ENCODE results near the gene C22orf31.

The C22orf31 gene

DNA sequence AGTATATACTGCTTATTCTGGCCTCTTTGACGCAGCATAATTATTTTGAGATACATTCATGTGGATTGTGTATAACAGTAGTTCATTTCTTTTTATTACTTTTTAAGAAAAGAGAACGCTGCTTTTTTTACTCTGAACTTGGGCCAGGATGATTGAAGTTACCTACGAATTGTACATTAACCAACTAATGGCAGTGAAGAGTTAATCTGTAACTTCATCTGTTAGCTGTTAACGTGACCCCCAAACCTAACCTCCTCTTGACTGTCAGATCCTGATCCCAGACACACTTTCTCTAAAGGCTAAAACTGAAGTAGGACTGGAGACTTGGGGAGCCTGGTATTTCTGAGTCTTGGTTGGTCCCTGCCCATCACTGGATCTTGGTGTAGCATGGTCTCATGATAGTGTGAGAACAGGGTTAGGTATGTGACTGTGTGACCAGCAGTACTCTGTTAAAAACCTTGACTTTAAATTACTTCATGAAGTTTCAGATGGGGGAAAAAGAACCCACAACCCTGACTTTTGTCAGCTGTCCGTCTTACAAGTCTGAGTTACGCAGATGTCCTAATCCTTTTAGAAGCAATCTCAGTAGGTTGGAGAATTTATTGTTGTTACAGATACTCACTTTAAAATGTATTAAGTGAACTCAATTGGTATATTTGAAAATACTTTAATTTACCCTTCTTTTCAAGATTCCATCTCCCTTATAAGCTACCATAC, 39.4 kb downstream of the C22orf31 start:
- DNase-seq, result no peak

DNA sequence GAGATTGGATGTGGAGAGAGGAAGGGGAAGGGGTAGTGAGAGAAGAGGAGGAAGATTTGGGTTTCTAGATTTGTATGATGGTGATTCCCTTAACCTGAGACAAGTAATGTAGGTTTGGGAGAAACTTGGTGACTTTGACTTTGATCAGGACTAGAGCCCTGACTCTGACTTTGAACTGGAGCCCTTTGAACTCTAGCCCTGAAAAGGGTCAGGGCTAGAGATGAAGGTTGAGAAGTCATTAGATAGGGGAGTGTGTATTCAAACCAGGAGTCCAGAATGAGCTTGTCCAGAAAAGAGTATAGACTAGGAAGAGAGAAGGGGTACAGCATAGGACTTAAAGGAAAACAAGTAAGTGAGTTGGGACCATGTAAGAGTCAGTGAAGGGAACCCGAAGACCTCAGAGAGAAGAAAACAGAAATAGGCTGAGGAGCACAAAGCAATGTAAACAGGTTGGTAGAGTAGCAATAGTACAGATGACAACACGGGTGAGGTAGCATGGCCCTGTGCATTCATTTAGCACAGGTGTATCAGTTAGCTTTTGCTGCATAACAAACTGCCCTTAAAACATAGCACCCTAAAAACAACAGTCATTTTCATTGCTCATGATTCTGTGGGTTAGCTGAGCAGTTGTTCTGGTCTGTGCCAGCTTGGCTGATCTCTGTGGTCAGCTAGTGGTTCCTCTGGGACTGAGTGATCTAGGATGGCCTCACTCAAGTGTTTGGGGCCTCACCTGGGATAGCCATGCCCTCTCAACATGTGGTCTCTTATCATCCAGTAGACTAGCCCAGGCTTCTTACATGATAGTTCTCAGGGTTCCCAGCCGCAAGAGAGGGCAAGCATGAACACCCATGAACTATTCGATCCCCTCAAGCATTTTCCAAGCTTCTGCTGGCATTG, 43.1 kb downstream of the C22orf31 start:
- Mint-ChIP-seq H3K4me1 (ENCODE audit: low read depth in 2 of 2) (peaks cover 4 to 6% of the 10 kb centered on the region in 2 donors), H3K27ac (no peak overlapping the region), H3K36me3 (ENCODE audit: insufficient read depth) (no peaks in the 10 kb centered on the region), H3K27me3 (peaks cover 13 to 14% of the 10 kb centered on the region in 2 donors), H3K4me3 (no peak overlapping the region), H3K9me3 (peaks cover 3 to 7% of the 10 kb centered on the region in 2 donors)
- ATAC-seq (replicated peaks) (no peak), DNase-seq (no peak)

More for the DNA sequence above, 39.4 kb downstream of the C22orf31 start:
- peaks cover 3 to 7% of the 10 kb centered on the region in 2 donors for H3K9me3 Mint-ChIP-seq
- ATAC-seq (replicated peaks), result no peak
- no peaks in the 10 kb centered on the region for H3K36me3 Mint-ChIP-seq (ENCODE audit: insufficient read depth)
- no peak overlapping the region for H3K27ac Mint-ChIP-seq
- H3K4me1 Mint-ChIP-seq (ENCODE audit: low read depth in 2 of 2), result no peaks in the 10 kb centered on the region
- H3K4me3 Mint-ChIP-seq, result no peak overlapping the region
- peaks cover 6 to 12% of the 10 kb centered on the region in 2 donors for H3K27me3 Mint-ChIP-seq

DNA sequence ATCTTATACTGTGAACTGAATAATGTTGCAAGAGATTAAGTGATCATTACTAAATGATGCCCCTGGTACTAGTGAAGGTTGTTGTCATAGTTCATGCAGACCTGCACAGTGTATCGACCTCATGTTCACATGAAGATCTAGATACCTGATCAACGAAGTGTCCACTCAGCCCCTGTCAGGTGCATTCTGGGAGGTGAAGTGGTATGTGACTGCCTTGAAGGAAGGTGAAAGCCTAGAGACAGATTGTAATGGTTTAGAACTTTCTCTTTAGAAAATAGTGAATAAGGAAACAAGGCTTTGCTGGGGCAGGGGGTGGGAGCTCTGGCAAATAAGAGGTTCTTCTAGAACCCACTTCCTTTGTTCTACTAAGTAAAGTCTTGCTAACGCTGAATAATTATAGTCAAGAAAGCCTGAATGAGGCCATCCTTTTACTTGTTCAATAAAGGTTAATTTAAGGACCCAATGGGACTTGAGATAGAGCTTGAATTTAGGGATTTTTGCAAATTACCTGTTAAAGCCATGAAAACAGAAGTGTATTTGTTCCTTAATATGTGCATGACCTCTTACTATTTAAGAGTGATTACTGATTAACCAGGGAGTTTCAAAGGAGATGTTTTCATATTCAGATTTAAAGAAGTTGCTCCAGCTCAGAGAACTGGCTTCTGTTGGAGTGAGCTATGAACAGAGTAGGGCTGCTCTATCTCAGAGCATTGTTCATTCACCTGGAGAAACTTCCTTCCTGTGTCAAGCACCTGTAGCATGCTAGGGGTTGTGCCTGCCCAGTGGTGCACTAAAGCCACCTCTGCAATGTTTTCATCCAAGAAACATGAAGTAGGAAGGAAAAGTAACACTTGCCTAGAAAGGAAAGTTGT, 45.3 kb downstream of the C22orf31 start:
- no peak overlapping the region for H3K4me3 Mint-ChIP-seq
- no peak for DNase-seq
- no peak overlapping the region for H3K27ac Mint-ChIP-seq
- no peaks in the 10 kb centered on the region for H3K36me3 Mint-ChIP-seq (ENCODE audit: insufficient read depth)
- peaks cover 4 to 6% of the 10 kb centered on the region in 2 donors for H3K4me1 Mint-ChIP-seq (ENCODE audit: low read depth in 2 of 2)
- peaks cover 13 to 14% of the 10 kb centered on the region in 2 donors for H3K27me3 Mint-ChIP-seq
- H3K9me3 Mint-ChIP-seq, result peaks cover 3 to 7% of the 10 kb centered on the region in 2 donors
- no peak for ATAC-seq (replicated peaks)

DNA sequence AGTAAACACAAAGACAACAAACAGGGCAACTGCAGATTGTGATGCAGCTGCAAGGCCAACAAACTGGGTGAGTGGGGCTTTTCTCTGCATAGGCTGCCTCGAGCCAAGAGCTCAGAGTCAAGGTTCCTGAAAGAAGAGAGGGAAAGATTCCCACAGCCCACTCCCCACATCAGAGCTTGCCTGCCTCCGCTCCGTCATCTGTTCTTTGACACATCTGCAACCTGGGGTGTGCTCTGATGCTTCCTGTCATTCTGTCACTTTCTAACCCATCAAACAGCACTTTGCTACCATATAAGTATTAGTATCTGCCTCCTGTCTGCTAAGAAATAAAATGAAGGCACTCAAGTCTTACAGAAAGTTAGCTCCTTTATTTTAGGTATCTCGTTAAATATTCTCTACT, 46.9 kb downstream of the C22orf31 start:
- Mint-ChIP-seq H3K36me3 (ENCODE audit: insufficient read depth) (no peaks in the 10 kb centered on the region), H3K4me1 (ENCODE audit: low read depth in 2 of 2) (peaks cover 4 to 6% of the 10 kb centered on the region in 2 donors)

DNA sequence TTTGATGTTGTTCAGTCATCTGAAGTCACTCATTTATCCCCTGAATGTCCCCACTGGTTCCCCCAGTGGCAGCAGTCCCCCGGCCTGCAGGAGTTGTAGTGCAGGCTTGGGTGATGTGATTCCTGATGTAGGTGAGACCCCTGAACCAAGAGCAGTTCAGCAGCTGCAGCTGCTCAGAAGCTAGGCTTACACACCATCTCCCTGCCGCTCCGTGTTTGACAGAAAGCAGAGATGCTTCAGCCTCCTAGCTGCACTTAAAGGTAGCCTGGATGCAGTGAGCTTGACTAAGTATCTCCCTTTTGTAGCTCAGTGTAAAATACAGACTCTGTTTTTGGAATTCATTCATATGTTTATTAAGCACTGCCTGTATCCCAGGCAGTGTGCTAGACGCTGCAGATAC, 47.3 kb downstream of the C22orf31 start:
- H3K36me3 Mint-ChIP-seq (ENCODE audit: insufficient read depth), result no peaks in the 10 kb centered on the region
- ATAC-seq (replicated peaks) (no peak), DNase-seq (no peak)
- H3K4me1 Mint-ChIP-seq (ENCODE audit: low read depth in 2 of 2), result peaks cover 4 to 6% of the 10 kb centered on the region in 2 donors
- peaks cover 3 to 7% of the 10 kb centered on the region in 2 donors for H3K9me3 Mint-ChIP-seq
- H3K27me3 Mint-ChIP-seq, result peaks cover 13 to 22% of the 10 kb centered on the region in 2 donors
- no peak overlapping the region for H3K4me3 Mint-ChIP-seq
- no peak overlapping the region for H3K27ac Mint-ChIP-seq

More for the DNA sequence above, 46.9 kb downstream of the C22orf31 start:
- Mint-ChIP-seq H3K27ac (no peak overlapping the region), H3K27me3 (peaks cover 13 to 22% of the 10 kb centered on the region in 2 donors), H3K9me3 (peaks cover 3 to 7% of the 10 kb centered on the region in 2 donors), H3K4me3 (no peak overlapping the region)
- DNase-seq, result no peak
- no peak for ATAC-seq (replicated peaks)

DNA sequence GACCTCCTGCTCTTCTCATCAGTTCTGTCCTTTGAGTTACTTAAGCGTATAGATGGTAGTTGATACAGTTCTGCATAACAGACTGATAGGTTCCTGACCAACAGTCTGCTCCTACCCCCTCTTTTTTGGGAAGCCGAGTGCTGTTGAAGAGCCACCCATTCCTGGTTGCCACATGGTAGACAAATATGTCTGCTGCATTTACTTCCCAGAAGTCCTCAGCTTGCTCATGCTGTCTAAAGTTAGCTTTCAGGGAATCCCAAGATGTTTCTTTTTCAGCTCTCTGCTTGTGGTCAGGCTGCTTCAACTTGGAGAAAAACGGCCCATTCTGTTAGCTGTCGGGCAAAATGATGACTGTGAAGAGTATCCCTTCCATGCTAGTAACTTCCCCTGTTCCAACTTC, 48.7 kb downstream of the C22orf31 start:
- DNase-seq (no peak), ATAC-seq (replicated peaks) (no peak)
- H3K27ac Mint-ChIP-seq, result no peak overlapping the region
- H3K9me3 Mint-ChIP-seq, result no peaks in the 10 kb centered on the region
- H3K4me1 Mint-ChIP-seq (ENCODE audit: low read depth in 2 of 2), result peaks cover 4 to 6% of the 10 kb centered on the region in 2 donors
- no peak overlapping the region for H3K4me3 Mint-ChIP-seq
- no peaks in the 10 kb centered on the region for H3K36me3 Mint-ChIP-seq (ENCODE audit: insufficient read depth)
- peaks cover 7 to 22% of the 10 kb centered on the region in 2 donors for H3K27me3 Mint-ChIP-seq

DNA sequence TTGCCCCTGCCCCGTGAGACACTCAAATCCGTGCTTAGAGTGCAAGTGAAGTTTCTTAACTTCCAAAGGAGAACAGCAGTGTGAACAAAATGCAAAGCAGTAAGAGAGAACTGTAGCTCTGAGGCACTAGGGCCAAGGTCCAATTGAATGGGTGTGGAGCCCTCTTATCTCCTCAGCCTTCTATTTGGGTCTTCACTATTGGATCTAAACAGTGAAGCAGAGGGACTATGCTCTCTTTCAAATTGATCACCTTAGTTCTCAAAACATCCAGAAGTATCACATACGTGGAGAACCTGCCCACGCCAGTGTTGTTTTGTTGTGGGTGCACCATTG, 49.6 kb downstream of the C22orf31 start:
- DNase-seq (no peak), ATAC-seq (replicated peaks) (no peak)
- Mint-ChIP-seq H3K36me3 (ENCODE audit: insufficient read depth) (no peaks in the 10 kb centered on the region), H3K9me3 (no peaks in the 10 kb centered on the region), H3K4me1 (ENCODE audit: low read depth in 2 of 2) (peaks cover 4 to 6% of the 10 kb centered on the region in 2 donors), H3K4me3 (no peak overlapping the region), H3K27me3 (peaks cover 0 to 15% of the 10 kb centered on the region in 2 donors), H3K27ac (no peak overlapping the region)

DNA sequence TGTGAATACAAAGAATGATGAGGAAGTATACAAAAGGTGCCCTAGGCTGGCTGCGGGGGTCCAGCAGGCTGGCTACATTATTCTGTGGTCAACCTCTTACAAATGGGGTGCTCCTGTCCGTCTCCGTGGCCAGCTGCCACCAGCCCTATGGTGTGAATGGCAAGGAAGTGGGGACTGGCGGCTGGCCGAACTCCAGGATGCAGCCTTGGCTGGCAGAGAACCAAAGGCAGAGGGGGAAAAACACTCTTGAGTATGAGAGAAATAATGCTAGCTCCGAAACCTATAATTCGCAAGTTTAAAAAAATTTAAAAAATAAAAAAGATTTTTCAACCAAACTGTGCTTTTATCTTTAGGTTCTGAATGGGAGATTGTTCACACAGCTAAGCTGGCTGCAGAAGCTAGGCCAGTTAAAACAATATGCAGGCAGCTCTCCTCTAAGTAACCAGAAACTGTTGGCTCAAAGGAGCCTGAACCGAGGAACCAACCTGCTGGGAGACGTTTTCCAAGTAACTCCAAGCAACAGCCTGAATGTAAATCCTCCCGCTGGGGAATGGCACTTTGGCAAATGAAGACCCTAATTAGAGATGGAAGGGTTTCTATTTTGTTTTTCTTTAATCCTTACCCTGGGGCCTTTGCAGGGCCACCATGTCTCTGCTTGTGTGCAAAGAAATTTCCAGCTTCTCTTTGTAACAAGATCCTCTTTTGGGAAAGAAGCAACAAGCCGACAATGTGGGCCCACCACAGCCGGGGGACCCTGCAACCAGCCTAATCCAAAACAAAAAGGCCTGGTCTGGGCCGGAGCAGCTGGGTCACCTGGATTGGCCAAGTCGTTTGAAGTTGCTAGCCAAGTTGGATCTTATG, 50.2 kb downstream of the C22orf31 start:
- H3K4me1 Mint-ChIP-seq (ENCODE audit: low read depth in 2 of 2), result peaks cover 4 to 6% of the 10 kb centered on the region in 2 donors
- no peak overlapping the region for H3K4me3 Mint-ChIP-seq
- peaks cover 0 to 19% of the 10 kb centered on the region in 2 donors for H3K27me3 Mint-ChIP-seq
- no peak overlapping the region for H3K27ac Mint-ChIP-seq
- no peak for ATAC-seq (replicated peaks)
- no peak for DNase-seq
- H3K9me3 Mint-ChIP-seq, result no peaks in the 10 kb centered on the region
- no peaks in the 10 kb centered on the region for H3K36me3 Mint-ChIP-seq (ENCODE audit: insufficient read depth)

DNA sequence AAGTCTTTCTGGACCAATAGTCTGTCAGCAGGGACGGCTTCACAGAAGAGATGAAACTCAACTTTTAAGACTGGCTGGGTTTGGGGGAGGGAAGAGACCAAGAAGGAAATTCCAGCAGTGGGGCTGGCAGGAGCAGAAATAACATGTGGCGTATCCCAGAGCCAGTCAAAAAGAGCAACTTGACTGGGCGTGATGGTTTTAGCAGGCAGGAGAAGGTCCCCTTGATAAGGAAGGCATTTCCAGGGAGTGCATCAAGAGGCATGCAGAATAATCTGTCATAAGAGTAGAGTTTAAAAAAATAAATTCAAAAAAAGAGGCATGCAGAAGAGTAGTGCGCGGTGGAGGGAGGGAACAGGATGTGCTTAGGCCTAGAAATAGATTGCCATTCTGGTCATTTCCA, 52.5 kb downstream of the C22orf31 start:
- no peaks in the 10 kb centered on the region for H3K9me3 Mint-ChIP-seq
- ATAC-seq (replicated peaks) (no peak), DNase-seq (no peak)
- H3K4me1 Mint-ChIP-seq (ENCODE audit: low read depth in 2 of 2), result no peaks in the 10 kb centered on the region
- no peak overlapping the region for H3K4me3 Mint-ChIP-seq
- H3K27ac Mint-ChIP-seq, result no peak overlapping the region
- H3K27me3 Mint-ChIP-seq, result peaks cover 0 to 30% of the 10 kb centered on the region in 2 donors
- no peaks in the 10 kb centered on the region for H3K36me3 Mint-ChIP-seq (ENCODE audit: insufficient read depth)
